GM12801 (cell line): ENCODE measurements around the gene FBN3.

Source experiments
- CTCF ChIP-seq: IDR thresholded peaks from one replicate; pipeline ENCODE4 v1.5.1; 2011; ENCODE audit warnings: control low read depth; ENCODE audit not compliant: insufficient read length; ENCODE audit errors: extremely low read depth

Gene FBN3

GRCh38 chr19:8132858-8133458 lies 16.4 kb downstream of the FBN3 start:
- no peak for TF ChIP-seq CTCF

- no peak for TF ChIP-seq CTCF
Observed at GRCh38 chr19:8131517-8131916, 17.9 kb downstream of the FBN3 start.

GRCh38 chr19:8129061-8129618 lies 20.3 kb downstream of the FBN3 start:
- TF ChIP-seq CTCF = no peak

GRCh38 chr19:8128551-8128950 lies 20.8 kb downstream of the FBN3 start:
- no peak for TF ChIP-seq CTCF

- TF ChIP-seq CTCF = no peak
Observed at GRCh38 chr19:8127311-8127710, 22.1 kb downstream of the FBN3 start.

- no peak for TF ChIP-seq CTCF
Observed at GRCh38 chr19:8126511-8126910, 22.9 kb downstream of the FBN3 start.

- TF ChIP-seq CTCF = no peak
Observed at GRCh38 chr19:8126008-8126407, 23.4 kb downstream of the FBN3 start.
